ENCODE results near the gene C1orf210. TPM values are rescaled to one million over a fixed set of nuclear protein-coding genes. Genes with fewer than 3 reads are reported as not detected.

The C1orf210 gene
- 3.7 to 5.3 TPM (median 4.2 TPM) in 3 replicates for total RNA-seq

DNA sequence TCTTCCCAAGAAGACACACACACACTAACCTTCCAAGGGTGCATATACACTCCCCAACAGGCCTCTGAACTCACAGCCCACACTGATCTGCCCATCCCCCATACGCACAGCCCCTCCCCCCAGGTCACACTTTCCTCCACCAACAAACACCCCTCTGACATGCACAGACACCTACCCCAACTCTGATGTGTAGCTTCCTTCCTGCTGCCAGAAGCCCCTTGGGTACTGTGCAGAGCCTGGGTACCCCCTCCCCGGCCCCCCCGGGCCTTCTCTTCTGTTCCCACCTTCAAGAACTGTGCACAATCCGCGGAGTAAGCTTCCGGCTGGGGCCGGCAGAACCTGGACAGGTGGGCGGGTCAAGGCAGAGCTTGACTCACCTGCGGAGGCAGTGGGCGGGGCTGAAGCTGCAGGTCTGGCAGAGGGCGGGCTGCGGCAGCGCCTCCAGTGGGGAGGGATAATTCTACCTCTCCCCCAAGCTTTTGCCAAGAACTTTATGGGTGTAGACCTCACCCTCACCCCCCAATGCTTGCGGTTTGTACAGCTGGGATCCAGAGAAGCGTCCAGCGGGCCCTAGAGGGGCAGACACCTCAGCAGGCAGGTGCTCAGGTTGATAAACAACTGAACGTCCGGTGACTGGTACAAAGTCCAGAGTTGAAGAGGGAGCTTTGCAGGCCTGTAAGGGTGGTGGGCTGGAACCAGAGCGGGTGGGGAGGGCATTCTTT is at the start of gene C1orf210:
TSS of gene C1orf210 (minus strand) at position 313 of the 722 bp plus-strand sequence. CDS start 2,311 bp downstream, outside the sequence.
- Mint-ChIP-seq H3K4me1 (peaks cover 19% of the 10 kb centered on the region), H3K4me3 (peak within 1 kb of the TSS; percentile 77), H3K27ac (peak within 1 kb of the TSS; percentile 89), H3K27me3 (ENCODE audit: low read depth) (peaks cover 5% of the 10 kb centered on the region), H3K36me3 (no peaks in the 10 kb centered on the region), H3K9me3 (no peaks in the 10 kb centered on the region)
- DNase-seq (ENCODE audit: low spot score in 2 of 2, unreplicated experiment in 2 of 2), result peak; percentile 50 to 76
- TF ChIP-seq, protein P1, sequence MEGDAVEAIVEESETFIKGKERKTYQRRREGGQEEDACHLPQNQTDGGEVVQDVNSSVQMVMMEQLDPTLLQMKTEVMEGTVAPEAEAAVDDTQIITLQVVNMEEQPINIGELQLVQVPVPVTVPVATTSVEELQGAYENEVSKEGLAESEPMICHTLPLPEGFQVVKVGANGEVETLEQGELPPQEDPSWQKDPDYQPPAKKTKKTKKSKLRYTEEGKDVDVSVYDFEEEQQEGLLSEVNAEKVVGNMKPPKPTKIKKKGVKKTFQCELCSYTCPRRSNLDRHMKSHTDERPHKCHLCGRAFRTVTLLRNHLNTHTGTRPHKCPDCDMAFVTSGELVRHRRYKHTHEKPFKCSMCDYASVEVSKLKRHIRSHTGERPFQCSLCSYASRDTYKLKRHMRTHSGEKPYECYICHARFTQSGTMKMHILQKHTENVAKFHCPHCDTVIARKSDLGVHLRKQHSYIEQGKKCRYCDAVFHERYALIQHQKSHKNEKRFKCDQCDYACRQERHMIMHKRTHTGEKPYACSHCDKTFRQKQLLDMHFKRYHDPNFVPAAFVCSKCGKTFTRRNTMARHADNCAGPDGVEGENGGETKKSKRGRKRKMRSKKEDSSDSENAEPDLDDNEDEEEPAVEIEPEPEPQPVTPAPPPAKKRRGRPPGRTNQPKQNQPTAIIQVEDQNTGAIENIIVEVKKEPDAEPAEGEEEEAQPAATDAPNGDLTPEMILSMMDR (IDR thresholded peaks at IDR 0.05; ENCODE audit: unreplicated experiment), result no peak

DNA sequence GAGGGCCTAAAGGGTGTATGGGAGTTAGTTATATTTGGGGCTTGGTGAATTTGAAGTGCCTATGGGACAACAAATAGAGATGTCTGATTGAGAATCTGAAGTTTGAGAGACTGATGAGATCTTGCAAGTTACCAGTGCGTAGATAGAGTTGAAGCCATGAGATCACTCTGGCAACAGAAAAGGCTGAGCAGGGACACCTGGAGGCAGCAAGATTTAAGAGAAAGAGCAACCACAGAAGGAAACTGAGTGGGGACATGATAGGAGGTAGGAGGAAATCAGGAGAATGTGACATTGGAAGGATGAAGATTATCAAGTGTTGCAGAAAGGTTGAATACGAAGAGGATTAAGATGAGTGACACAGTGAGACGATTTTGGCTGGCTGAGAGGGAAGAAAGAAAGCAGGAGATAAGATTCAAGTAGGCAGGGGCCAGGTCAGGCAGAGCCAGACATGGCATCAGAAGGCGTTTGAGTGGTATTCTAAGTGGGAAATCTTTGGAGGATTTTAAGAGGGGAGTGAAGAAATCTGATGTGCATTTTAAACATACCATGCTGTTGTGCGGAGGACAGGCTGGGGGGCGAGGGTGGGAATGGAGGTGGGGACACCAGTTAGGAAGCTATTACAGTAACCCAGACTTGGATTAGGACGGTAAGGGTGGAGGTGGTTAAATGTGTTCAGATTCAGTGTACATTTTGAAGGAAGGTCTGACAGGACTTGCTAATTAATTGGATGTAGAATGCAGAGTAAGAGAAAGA is 49.2 kb upstream of the C1orf210 start:
- no peak overlapping the region for H3K4me3 Mint-ChIP-seq
- no peaks in the 10 kb centered on the region for H3K9me3 Mint-ChIP-seq
- TF ChIP-seq, protein P1 (IDR thresholded peaks at IDR 0.05; ENCODE audit: unreplicated experiment), result no peak
- H3K4me1 Mint-ChIP-seq, result peaks cover 3% of the 10 kb centered on the region
- H3K27ac Mint-ChIP-seq, result no peak overlapping the region
- peaks cover 3% of the 10 kb centered on the region for H3K27me3 Mint-ChIP-seq (ENCODE audit: low read depth)
- no peaks in the 10 kb centered on the region for H3K36me3 Mint-ChIP-seq
- no peak for DNase-seq (ENCODE audit: low spot score in 2 of 2, unreplicated experiment in 2 of 2)

DNA sequence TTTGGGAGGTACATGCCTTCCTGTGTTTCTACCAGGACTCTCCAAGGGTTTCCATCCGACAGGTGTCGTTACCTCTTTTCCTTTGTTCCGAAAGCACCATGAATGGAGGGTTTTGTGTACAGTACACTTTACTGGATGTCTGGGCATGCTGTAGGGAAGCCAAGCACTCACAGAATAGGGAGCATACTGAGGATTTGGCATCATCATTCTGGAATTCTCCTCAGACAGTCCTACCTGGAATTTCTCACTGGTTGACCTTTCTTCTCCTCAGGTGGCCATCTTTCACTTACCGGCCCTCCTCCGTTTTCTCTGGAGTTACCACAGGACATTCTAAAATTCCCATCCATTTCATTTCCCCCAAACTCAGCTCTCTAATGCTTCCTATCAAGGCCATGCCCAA is 46.3 kb upstream of the C1orf210 start:
- Mint-ChIP-seq H3K27me3 (ENCODE audit: low read depth) (no peaks in the 10 kb centered on the region), H3K4me1 (peaks cover 3% of the 10 kb centered on the region), H3K9me3 (peaks cover 18% of the 10 kb centered on the region), H3K36me3 (no peaks in the 10 kb centered on the region), H3K27ac (no peak overlapping the region), H3K4me3 (no peak overlapping the region)
- DNase-seq (ENCODE audit: low spot score in 2 of 2, unreplicated experiment in 2 of 2), result no peak
- TF ChIP-seq, protein P1 (IDR thresholded peaks at IDR 0.05; ENCODE audit: unreplicated experiment), result no peak

DNA sequence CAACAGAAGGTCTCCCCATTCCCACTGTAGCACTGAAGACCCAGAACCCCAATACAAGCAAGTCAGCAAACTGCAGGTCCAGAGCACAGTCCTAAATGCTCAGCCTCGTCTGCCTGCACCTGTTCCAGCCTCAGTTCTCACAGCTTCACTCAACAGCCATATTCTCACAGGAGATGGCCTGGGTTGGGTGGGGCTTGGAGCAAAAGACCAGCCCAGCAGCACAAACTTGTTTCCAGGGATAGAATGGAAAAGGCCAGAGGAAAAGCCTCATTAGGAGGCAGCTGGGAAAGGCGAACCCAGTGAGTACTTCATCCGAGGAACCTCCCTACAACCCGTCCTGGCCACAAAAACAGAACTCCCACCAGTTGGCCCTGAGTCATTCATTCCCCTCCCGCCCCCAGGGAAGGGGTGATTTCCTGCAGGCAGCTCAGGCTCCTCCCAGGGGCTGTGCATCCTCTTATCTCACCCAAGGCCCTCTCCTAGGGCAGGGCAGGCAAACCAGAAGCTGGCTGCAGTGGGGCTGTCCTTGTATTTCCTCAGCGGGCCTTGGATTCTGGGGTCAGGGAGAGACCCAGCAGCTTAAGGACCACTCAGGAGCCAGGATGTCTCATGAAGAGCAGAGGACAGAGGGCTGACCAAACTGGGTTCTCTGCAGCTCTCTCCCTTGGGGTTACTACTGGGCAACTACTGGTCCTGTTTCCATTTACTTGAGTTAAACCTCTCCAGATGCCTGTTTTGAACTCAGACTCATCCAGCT is 44.8 kb upstream of the C1orf210 start:
- Mint-ChIP-seq H3K27me3 (ENCODE audit: low read depth) (no peaks in the 10 kb centered on the region), H3K9me3 (peaks cover 24% of the 10 kb centered on the region), H3K4me1 (peaks cover 3% of the 10 kb centered on the region), H3K27ac (no peak overlapping the region), H3K4me3 (no peak overlapping the region), H3K36me3 (peaks cover 2% of the 10 kb centered on the region)
- no peak for DNase-seq (ENCODE audit: low spot score in 2 of 2, unreplicated experiment in 2 of 2)
- TF ChIP-seq, protein P1 (IDR thresholded peaks at IDR 0.05; ENCODE audit: unreplicated experiment), result no peak

DNA sequence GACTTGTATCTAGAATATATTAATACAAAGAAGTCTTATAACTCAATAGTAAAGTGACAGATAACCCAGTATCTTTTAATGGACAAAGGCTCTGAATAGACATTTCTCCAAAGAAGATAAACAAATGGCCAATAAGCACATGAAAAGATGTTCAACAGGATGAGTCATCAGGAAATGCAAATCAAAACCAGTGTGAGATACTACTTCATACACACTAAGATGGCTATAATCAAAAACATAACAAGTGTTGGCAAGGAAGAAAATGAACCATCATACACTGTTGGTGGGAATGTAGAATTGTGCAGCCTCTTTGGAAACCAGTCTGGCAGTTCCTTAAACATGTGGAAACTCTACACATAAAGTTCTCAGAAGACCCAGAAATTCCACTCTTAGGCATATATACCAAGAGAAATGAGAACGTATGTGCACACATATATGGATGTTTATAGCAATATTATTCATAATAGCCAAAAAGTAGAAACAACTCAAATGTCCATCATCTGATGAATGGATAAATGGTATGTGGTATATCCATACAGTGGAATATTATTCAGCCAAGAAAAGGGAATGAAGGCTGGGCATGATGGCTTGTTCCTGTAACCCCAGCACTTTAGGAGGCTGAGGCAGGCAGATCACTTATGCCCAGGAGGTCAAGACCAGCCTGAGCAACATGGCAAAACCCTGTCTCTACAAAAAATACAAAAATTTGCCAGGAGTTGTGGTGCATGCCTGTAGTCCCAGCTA is 42.3 kb upstream of the C1orf210 start:
- peaks cover 3% of the 10 kb centered on the region for H3K4me1 Mint-ChIP-seq
- no peak overlapping the region for H3K4me3 Mint-ChIP-seq
- H3K9me3 Mint-ChIP-seq, result peaks cover 36% of the 10 kb centered on the region
- peaks cover 2% of the 10 kb centered on the region for H3K36me3 Mint-ChIP-seq
- no peak overlapping the region for H3K27ac Mint-ChIP-seq
- TF ChIP-seq, protein P1 (IDR thresholded peaks at IDR 0.05; ENCODE audit: unreplicated experiment), result no peak
- DNase-seq (ENCODE audit: low spot score in 2 of 2, unreplicated experiment in 2 of 2), result no peak
- no peaks in the 10 kb centered on the region for H3K27me3 Mint-ChIP-seq (ENCODE audit: low read depth)
